Neural cell (in vitro differentiated cells): Measurements from ENCODE around the gene DNAJB12. TPM values are rescaled to one million over a fixed set of nuclear protein-coding genes. Genes with fewer than 3 reads are reported as not detected.

Experiments used
- H2AFZ ChIP-seq: fragments of 200-600, 300-800 bp; sonication (generic), shearing (Covaris generic); 2 replicates; pipeline ENCODE4 v1.6.0; 2014; ENCODE audit warnings: low read depth, mild to moderate bottlenecking, antibody characterized with exemption, low read length, moderate library complexity
- H3F3A ChIP-seq: fragments of 200-600 bp; shearing (Covaris generic); 2 replicates; pipeline ENCODE4 v1.6.1; 2016; ENCODE audit warnings: mild to moderate bottlenecking, moderate library complexity, mixed read lengths, antibody characterized with exemption, low read length; ENCODE audit not compliant: insufficient read depth, poor library complexity, severe bottlenecking
- H3K27ac ChIP-seq: fragments of 200-600, 300-800 bp; sonication (generic), shearing (Covaris generic); 2 replicates; pipeline ENCODE4 v1.5.1; 2014; ENCODE audit warnings: mild to moderate bottlenecking, low read length, moderate library complexity
- H3K27me3 ChIP-seq: fragments of 300-800, 200-600 bp; sonication (generic), shearing (Covaris generic); 2 replicates; pipeline ENCODE4 v1.6.0; 2014; ENCODE audit warnings: mild to moderate bottlenecking, low read depth, low read length, moderate library complexity; ENCODE audit not compliant: insufficient read depth
- H3K36me3 ChIP-seq: fragments of 300-800, 200-600 bp; sonication (generic), shearing (Covaris generic); 2 replicates; pipeline ENCODE4 v1.5.1; 2014; ENCODE audit warnings: mild to moderate bottlenecking, antibody characterized with exemption, low read length, moderate library complexity; ENCODE audit not compliant: insufficient read depth
- H3K4me2 ChIP-seq: fragments of 300-800, 200-600 bp; sonication (generic), shearing (Covaris generic); 2 replicates; pipeline ENCODE4 v1.6.0; 2014; ENCODE audit warnings: mild to moderate bottlenecking, low read length
- H3K4me3 ChIP-seq: fragments of 300-800, 200-600 bp; sonication (generic), shearing (Covaris generic); 2 replicates; pipeline ENCODE4 v1.5.1; 2014; ENCODE audit warnings: mild to moderate bottlenecking, low read length, moderate library complexity
- H3K79me2 ChIP-seq: fragments of 200-600 bp; shearing (Covaris generic); replicated peaks from 2 replicates; pipeline ENCODE4 v1.6.0; 2014; ENCODE audit warnings: mild to moderate bottlenecking, low read length, moderate library complexity; ENCODE audit not compliant: insufficient read depth
- H3K9ac ChIP-seq: fragments of 300-800, 200-600 bp; sonication (generic), shearing (Covaris generic); 2 replicates; pipeline ENCODE4 v1.6.1; 2016; ENCODE audit warnings: mild to moderate bottlenecking, low read length, mixed read lengths
- H3K9me2 ChIP-seq: fragments of 200-600 bp; shearing (Covaris generic); 2 replicates; pipeline ENCODE4 v1.6.1; 2016; ENCODE audit warnings: mild to moderate bottlenecking, low read length, mixed read lengths; ENCODE audit not compliant: insufficient read depth
- H3K9me3 ChIP-seq: fragments of 200-600, 300-800 bp; sonication (generic), shearing (Covaris generic); 2 replicates; pipeline ENCODE4 v1.6.1; 2016; ENCODE audit warnings: mild to moderate bottlenecking, mixed run types, low read length, moderate library complexity, mixed read lengths
- H4K20me1 ChIP-seq: fragments of 200-600 bp; shearing (Covaris generic); 2 replicates; pipeline ENCODE4 v1.6.1; 2016; ENCODE audit warnings: mild to moderate bottlenecking, mixed run types; ENCODE audit not compliant: insufficient read depth
- CTCF ChIP-seq: fragments of 450-650 bp; IDR thresholded peaks from 2 replicates; pipeline ENCODE4 v1.5.1; 2014; ENCODE audit warnings: antibody characterized with exemption, mild to moderate bottlenecking, moderate library complexity; ENCODE audit not compliant: poor library complexity, severe bottlenecking
- EP300 ChIP-seq: fragments of 450-650 bp; conservative IDR thresholded peaks from 2 replicates; pipeline ENCODE4 v1.6.1; 2014; ENCODE audit warnings: antibody characterized with exemption, mild to moderate bottlenecking, moderate library complexity; ENCODE audit not compliant: poor library complexity, severe bottlenecking
- EZH2 ChIP-seq: fragments of 200-600, 300-800 bp; shearing (Covaris generic), sonication (generic); IDR thresholded peaks from 2 replicates; pipeline ENCODE4 v1.6.1; 2014; ENCODE audit warnings: antibody characterized with exemption, low read length, borderline replicate concordance, mild to moderate bottlenecking; ENCODE audit not compliant: insufficient read depth, poor library complexity, severe bottlenecking
- MXI1 ChIP-seq: fragments of 450-650 bp; conservative IDR thresholded peaks from 2 replicates; pipeline ENCODE4 v1.6.1; 2014; ENCODE audit warnings: antibody characterized with exemption, mild to moderate bottlenecking; ENCODE audit not compliant: poor library complexity, severe bottlenecking
- POLR2AphosphoS5 ChIP-seq: IDR thresholded peaks from 2 replicates; pipeline ENCODE4 v1.6.1; 2012
- RAD21 ChIP-seq: fragments of 450-650 bp; conservative IDR thresholded peaks from 2 replicates; pipeline ENCODE4 v1.6.1; 2014; ENCODE audit warnings: antibody characterized with exemption, mild to moderate bottlenecking, moderate library complexity
- REST ChIP-seq: IDR thresholded peaks from 2 replicates; pipeline ENCODE4 v1.6.1; 2012; ENCODE audit warnings: borderline replicate concordance
- SMC3 ChIP-seq: fragments of 450-650 bp; conservative IDR thresholded peaks from 2 replicates; pipeline ENCODE4 v1.6.1; 2014; ENCODE audit warnings: antibody characterized with exemption, mild to moderate bottlenecking, moderate library complexity; ENCODE audit not compliant: poor library complexity
- TAF1 ChIP-seq: IDR thresholded peaks from 2 replicates; pipeline ENCODE4 v1.6.1; 2012; ENCODE audit warnings: low read depth
- polyA plus RNA-seq: library from polyadenylated mRNA; depleted of rRNA; stranded (reverse); fragments of >200 nt; gene quantifications from 2 replicates; pipeline ENCODE4 v1.2.3, GENCODE V29; 2014

DNAJB12 gene
- polyA plus RNA-seq, 1 donor from 2014 or later: 24.5 TPM

- no peak for TF ChIP-seq MXI1
- TF ChIP-seq EP300: no peak
- TF ChIP-seq TAF1: no peak
- no peak for TF ChIP-seq CTCF
- no peak for TF ChIP-seq EZH2
- TF ChIP-seq SMC3: no peak
- no peak for TF ChIP-seq REST
- TF ChIP-seq POLR2AphosphoS5: no peak
- no peak for TF ChIP-seq RAD21
- H3K9me2 ChIP-seq: no peaks in the 10 kb centered on the region
- no peaks in the 10 kb centered on the region for H3K27me3 ChIP-seq
- no peaks in the 10 kb centered on the region for H3K9me3 ChIP-seq
- no peak overlapping the region for H2AFZ ChIP-seq
- no peaks in the 10 kb centered on the region for H3K79me2 ChIP-seq
- H4K20me1 ChIP-seq: no peaks in the 10 kb centered on the region
- no peak overlapping the region for H3K4me2 ChIP-seq
- no peak overlapping the region for H3K27ac ChIP-seq
- H3K4me3 ChIP-seq: no peak overlapping the region
- no peaks in the 10 kb centered on the region for H3F3A ChIP-seq
- no peaks in the 10 kb centered on the region for H3K36me3 ChIP-seq
- no peak overlapping the region for H3K9ac ChIP-seq
These were observed 37.9 kb upstream of the DNAJB12 start for GRCh38 chr10:72392571-72392970.

- TF ChIP-seq EP300 (no peak), CTCF (no peak), EZH2 (no peak), MXI1 (no peak), REST (no peak), SMC3 (no peak), POLR2AphosphoS5 (no peak), RAD21 (no peak), TAF1 (no peak)
- H3K79me2 ChIP-seq: no peaks in the 10 kb centered on the region
- no peaks in the 10 kb centered on the region for H3K9me3 ChIP-seq
- H3K9ac ChIP-seq: no peak overlapping the region
- H3K36me3 ChIP-seq: no peaks in the 10 kb centered on the region
- no peaks in the 10 kb centered on the region for H4K20me1 ChIP-seq
- H3F3A ChIP-seq: no peaks in the 10 kb centered on the region
- H2AFZ ChIP-seq: no peak overlapping the region
- no peak overlapping the region for H3K4me3 ChIP-seq
- no peak overlapping the region for H3K27ac ChIP-seq
- H3K9me2 ChIP-seq: no peaks in the 10 kb centered on the region
- H3K27me3 ChIP-seq: no peaks in the 10 kb centered on the region
- H3K4me2 ChIP-seq: no peak overlapping the region
These were observed 36.0 kb upstream of the DNAJB12 start for GRCh38 chr10:72390764-72391163.
